NCI-H187 (cell line): ENCODE results near the gene PARL.

Experiments
- DNase-seq, 2 experiments: peaks; one replicate each; lab custom pipeline; 2025; lab: John Stamatoyannopoulos, UW

PARL gene

GRCh38 chr3:183817639-183818038 lies 67.0 kb downstream of the PARL start:
- no peak for DNase-seq

GRCh38 chr3:183816681-183817510 lies 67.8 kb downstream of the PARL start:
- no peak for DNase-seq

GRCh38 chr3:183815951-183816475 lies 68.7 kb downstream of the PARL start:
- peak in 1 of 2 experiments; percentile 52 for DNase-seq

- no peak for DNase-seq
These were observed 69.1 kb downstream of the PARL start for GRCh38 chr3:183815563-183815940.

- DNase-seq: no peak
These were observed 70.4 kb downstream of the PARL start for GRCh38 chr3:183814240-183814639.

DNA sequence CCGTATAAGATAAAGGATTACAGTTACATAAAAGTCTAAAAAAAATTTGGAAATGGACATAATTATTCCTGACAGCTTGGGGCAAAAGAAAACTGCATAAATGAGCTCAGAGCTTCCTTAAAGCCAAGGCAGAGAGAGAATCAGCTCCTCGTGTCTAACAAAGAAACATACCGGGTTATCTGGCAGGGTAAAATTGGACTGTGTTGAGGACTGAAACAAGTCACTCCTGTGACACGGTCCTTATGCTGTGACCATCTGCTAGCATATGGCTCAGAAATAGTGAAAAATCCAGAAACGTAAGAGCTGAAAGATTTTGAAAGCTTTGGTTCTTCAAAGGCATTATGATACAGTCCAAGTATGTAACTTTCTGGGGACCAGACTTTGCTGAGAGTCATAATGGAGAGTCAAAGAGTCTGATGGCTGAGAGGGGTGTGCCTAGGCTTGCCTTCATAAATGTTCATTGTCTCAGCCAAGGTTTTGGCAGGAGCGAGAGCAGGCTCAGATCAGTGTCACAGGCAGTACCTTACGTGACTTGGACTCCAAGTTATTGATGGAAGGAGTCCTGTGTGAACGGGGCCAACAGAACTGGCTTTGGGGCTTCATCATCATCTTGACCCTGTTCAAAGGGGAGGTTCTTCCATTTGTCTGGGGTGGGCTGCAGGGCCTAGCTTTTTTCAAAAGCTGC lies 71.8 kb downstream of the PARL start:
- peak in 1 of 2 experiments; percentile 21 for DNase-seq

- no peak for DNase-seq
These were observed 73.0 kb downstream of the PARL start for GRCh38 chr3:183811638-183812037.

DNA sequence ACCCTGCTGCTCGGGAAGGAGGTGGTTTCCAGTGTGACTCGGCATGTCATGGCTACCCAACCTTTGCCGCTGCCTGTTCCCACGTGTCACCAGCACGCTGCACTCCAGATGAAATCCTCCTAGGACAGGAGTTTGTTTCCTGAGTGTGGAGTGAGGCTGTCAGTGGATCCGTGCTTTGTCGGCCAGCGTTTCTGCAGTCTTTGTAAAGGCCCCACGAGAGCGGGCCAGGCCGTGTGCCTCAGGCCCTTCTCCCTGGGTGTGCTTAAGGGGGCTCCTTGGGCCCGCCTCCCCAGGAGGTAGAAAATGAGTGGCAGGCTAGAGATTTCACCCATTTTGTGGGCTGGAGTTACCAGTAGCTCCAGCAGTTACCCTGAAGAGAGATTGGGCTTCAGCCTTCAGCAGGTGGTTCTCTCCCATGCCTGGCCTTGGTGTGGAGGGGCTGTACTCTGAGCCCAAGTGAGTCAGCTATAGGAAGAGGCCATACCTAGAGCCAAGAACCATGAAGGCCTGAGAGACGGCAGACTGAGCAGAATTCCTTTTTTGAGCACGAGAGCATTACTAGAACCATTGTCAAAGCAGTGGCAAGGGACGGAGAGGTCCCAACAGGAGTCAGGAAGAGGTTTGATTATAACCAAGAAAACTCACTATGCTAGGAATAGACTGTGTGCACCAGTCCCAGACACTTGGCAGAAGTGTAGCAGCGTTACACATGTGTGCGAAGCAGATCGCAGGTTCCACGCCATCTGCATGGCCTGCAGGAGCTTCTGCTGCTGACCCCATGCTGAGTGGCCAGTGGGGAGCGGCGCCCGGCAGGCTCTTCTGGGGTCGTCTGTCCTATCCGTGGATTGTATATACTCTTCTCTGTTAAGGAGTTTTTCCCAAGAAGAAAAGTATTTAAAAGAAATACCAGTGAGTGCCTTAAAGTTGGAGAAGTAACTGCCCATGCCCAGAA lies 73.8 kb downstream of the PARL start:
- no peak for DNase-seq

- no peak for DNase-seq
These were observed 75.4 kb downstream of the PARL start for GRCh38 chr3:183809270-183809669.

- no peak for DNase-seq
These were observed 76.3 kb downstream of the PARL start for GRCh38 chr3:183808355-183808754.

- DNase-seq: no peak
These were observed 76.8 kb downstream of the PARL start for GRCh38 chr3:183807881-183808280.

DNA sequence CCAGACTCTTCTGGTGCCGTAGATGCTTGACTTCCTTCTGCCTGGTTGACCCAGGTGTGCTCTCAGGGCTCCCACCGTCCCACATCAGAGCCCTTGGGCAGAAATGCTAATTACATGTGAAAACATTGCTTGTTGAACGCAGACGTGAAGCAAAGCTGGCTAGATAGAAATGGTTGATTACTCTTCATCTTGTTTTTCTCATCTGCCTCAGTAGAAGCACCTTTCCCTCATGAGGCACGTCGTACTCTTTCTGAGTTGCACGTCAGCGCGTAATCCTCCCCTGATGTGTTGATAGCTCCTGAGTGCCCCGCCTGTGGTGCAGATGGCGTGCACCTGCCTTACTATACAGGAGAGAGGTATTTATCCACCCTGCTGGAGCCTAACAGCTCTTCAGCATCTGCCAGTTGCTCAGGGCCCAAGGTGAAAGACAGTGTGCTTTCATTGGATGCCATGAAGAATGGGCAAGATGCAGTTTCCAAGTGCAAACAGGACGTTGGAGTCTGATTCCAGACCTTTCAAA lies 77.4 kb downstream of the PARL start:
- peak; percentile 66 to 82 for DNase-seq

DNA sequence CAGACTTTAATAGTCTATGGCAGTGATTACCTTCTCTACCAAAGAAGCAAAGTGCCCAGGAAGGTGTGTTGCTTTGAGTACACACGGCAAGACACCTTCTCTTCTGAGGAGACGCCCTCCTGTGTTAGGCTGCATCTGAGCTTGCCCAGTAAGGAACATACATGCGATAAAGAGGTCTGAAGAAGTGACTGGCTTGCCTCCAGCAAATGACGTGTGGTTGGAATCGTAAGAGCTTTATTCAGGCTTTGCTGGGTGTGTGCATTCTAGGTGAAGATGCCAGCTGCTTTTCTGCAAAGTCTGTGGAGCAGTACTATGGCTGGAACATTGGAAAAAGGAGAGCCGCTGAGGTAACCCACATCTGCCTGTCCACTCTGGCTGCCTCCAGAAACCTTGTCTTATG lies 81.7 kb downstream of the PARL start:
- DNase-seq: peak in 1 of 2 experiments; percentile 16

DNA sequence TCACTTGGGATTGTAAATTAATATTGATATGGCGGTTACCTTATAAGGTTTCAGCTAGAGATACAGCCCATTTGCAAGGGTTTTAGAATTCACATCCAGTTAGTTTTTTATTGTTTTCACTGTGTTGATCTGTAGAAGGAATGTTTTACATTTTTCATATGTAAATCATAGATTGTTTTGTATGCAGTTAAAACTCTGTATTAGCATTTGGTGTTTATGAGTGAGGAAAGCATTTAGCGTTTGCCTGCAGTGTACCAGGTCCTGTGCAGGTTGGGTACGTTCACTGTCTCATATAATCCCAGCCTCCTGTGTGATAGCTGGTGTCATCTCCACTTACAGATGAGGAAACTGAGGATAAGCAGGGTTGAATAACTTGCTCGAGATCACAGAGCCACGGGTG lies 83.1 kb downstream of the PARL start:
- DNase-seq: no peak

DNA sequence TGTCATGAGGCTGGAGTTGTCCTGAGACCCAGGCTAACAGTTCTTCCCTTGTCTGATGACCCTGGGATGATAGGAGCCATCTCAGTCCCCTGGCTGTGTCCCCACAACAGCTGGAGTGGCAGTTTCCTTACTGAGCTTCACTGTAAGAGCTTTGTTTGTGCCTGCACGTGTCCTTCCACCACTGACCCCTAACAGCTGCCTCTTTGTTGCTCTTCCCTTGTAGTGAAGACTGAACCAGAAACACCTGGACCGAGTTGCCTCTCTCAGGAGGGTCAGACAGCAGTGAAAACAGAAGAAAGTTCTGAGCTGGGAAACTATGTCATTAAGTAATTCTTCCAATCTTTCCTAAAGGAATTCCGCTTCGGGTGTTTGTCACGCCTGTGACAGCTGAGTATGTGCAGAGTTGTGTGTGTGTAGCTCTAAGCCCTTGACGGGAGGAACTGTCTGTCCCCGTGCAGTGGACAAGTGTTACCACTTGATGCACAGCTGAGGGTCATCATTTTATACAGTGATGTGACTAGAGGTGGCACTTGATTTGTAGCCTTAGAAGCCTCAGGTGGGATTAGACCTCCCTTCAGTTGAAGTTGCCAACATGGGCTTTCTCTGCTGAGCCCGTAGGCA lies 84.3 kb downstream of the PARL start:
- DNase-seq: no peak

DNA sequence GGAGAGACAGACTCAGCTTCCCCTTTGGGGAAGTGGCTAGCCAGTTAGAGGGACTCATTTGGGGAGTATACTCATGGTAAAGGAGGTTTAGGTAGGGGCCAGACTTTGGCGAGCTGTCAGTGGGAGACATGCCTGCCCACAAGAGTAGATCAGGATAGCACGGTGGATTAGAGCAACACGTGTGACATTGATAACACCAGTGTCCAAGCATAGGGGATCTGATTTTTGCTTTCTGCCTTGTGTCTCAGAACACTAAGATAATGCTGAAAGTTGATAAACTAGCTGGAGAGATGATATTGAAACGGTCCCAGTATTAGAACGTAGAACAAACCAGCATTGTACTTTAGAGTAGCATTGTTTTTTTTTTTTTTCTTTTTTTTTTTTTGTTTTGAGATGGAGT lies 85.2 kb downstream of the PARL start:
- DNase-seq: no peak

DNA sequence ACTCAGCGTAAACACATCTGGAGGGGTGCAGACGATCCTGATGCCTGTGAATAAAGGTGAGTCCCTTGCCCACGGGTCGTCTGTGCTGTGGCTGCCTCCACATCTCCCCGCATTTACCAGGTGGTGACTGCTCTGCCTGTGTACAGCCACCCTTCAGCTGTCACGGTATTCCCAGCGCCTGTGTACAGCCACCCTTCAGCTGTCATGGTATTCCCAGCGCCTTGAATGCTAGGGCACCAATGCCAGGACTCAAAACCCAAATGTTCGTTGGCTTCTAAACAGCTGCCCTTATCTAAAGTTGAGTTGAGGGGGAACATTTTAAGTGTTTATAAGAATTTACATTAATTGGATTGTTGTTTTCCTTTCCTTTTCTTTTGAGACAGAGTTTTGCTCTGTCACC lies 86.7 kb downstream of the PARL start:
- no peak for DNase-seq

GRCh38 chr3:183796372-183796771 lies 88.3 kb downstream of the PARL start:
- no peak for DNase-seq

DNA sequence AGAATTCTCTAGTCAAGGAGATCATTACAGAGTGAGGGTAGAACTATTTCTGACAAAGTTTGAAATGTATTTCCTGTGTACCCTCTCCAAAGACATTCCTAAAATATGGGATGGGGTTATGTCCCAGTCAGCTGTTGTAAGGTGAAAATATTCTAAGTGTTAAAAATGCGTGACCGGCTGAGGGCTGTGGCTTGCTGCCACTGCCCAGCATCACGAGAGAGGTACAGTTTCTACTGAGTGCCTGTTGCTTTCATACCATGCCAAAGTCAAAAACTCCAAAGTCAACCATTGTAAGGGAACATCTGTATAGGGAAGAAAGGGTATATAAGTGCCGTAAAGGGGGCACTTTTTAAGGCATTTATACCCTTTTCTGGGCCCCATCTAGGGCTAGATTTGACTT lies 90.2 kb downstream of the PARL start:
- DNase-seq: no peak

- no peak for DNase-seq
These were observed 91.7 kb downstream of the PARL start for GRCh38 chr3:183792976-183793375.

GRCh38 chr3:183790700-183791099 lies 94.0 kb downstream of the PARL start:
- DNase-seq: no peak
